Gastroesophageal sphincter (tissue), 3 donors: ENCODE data around the gene LNX1.

Experiments used
- CTCF ChIP-seq, 4 experiments: fragments of 200-600 bp in 2 of 4; fragments of 450-650 bp in 2 of 4; sonication (generic) in 1 of 4; IDR thresholded peaks; one replicate each; pipeline ENCODE4 v1.5.1; 2017 to 2019; ENCODE audit warnings: antibody characterized with exemption in 4 of 4, mild to moderate bottlenecking in 2 of 4, moderate library complexity in 2 of 4
- EP300 ChIP-seq: sonication (generic); formaldehyde crosslinking; IDR thresholded peaks from one replicate; pipeline ENCODE4 v1.6.1; 2017; ENCODE audit warnings: antibody characterized with exemption, mild to moderate bottlenecking
- POLR2A ChIP-seq, 2 donors: fragments of 450-650 bp; IDR thresholded peaks; one replicate each; pipeline ENCODE4 v1.6.1; 2017; ENCODE audit warnings: antibody characterized with exemption in 2 of 2, mild to moderate bottlenecking in 2 of 2, moderate library complexity in 1 of 2

- no peak for TF ChIP-seq CTCF (IDR thresholded peaks at IDR 0.05)
- no peak for TF ChIP-seq POLR2A (IDR thresholded peaks at IDR 0.05)
- no peak for TF ChIP-seq EP300
Measured at GRCh38 chr4:53595834-53596233, 4.5 kb upstream of the LNX1 start.
